A549 (cell line): ENCODE results near the gene WFIKKN1. TPM values are rescaled to one million over a fixed set of nuclear protein-coding genes. Genes with fewer than 3 reads are reported as not detected.

ENCODE experiments used
- ATAC-seq, 2 experiments: fragments of 200-7000 bp in 1 of 2; fragments of >200 bp in 1 of 2; cut with Nextera tagmentation in 1 of 2; cut with Tn5 transposase in 1 of 2; 3 replicates each; pipeline versions ENCODE4 v1.8.0 to v1.9.1; 2018 to 2020; ENCODE audit warnings: mild to moderate bottlenecking in 1 of 2, moderate library complexity in 1 of 2
- CTCF ChIA-PET: fragments of 300-600 bp; sonication (Branson Sonifier 250); formaldehyde crosslinking; extraction: SDS; loops from one replicate; lab custom pipeline; 2021; ENCODE audit warnings: antibody characterized with exemption, inconsistent platforms; lab: Yijun Ruan, JAX
- POLR2A ChIA-PET: fragments of 350-600 bp; formaldehyde crosslinking; extraction: SDS; loops from one replicate; lab custom pipeline; 2021; ENCODE audit warnings: antibody characterized with exemption, inconsistent platforms; lab: Yijun Ruan, JAX
- DNase-seq, 2 experiments: peaks; one replicate each; pipeline versions ENCODE4 v3.0.0 to v3.0.0-alpha.2; 2011 to 2016; ENCODE audit warnings: low read depth in 1 of 2, low spot score in 1 of 2
- FAIRE-seq: peaks from 2 replicates; lab custom pipeline; 2011; peaks lifted over from hg19 to GRCh38; lab: Jason Lieb, UNC
- H3K27ac ChIP-seq, 2 experiments: fragments of >200 bp; sonication (Bioruptor Twin); formaldehyde crosslinking; 3 replicates each; pipeline ENCODE4 v1.5.1; 2016 to 2017
- H3K4me1 ChIP-seq: fragments of >200 bp; sonication (Bioruptor Twin); formaldehyde crosslinking; 3 replicates; pipeline ENCODE4 v1.6.1; 2016
- H3K4me2 ChIP-seq: fragments of >200 bp; sonication (Bioruptor Twin); formaldehyde crosslinking; 3 replicates; pipeline ENCODE4 v1.6.1; 2016
- H3K4me3 ChIP-seq: fragments of >200 bp; sonication (Bioruptor Twin); formaldehyde crosslinking; 3 replicates; pipeline ENCODE4 v1.5.1; 2016
- H3K9me3 ChIP-seq: fragments of >200 bp; sonication (Bioruptor Twin); formaldehyde crosslinking; 3 replicates; pipeline ENCODE4 v1.6.1; 2016
- ATOH8 ChIP-seq: fragments of 250-450 bp; sonication (Bioruptor Pico); IDR thresholded peaks from 2 replicates; pipeline ENCODE4 v1.5.0; 2020; ENCODE audit warnings: low read depth, mild to moderate bottlenecking, moderate library complexity
- BHLHE40 ChIP-seq: IDR thresholded peaks from 2 replicates; pipeline ENCODE4 v1.6.1; 2012; ENCODE audit warnings: low read depth, low read length, inconsistent platforms
- CBX8 ChIP-seq: fragments of 200-600 bp; sonication (generic); IDR thresholded peaks from 2 replicates; pipeline ENCODE4 v1.6.1; 2016
- CTCF ChIP-seq: fragments of >200 bp; sonication (Bioruptor Twin); formaldehyde crosslinking; IDR thresholded peaks from 3 replicates; pipeline ENCODE4 v1.5.1; 2016
- ESRRA ChIP-seq: fragments of 150-350 bp; IDR thresholded peaks from 2 replicates; pipeline ENCODE4 v1.6.1; 2014; ENCODE audit warnings: mild to moderate bottlenecking, low read length, borderline replicate concordance
- FOSB ChIP-seq: fragments of 250-450 bp; sonication (Bioruptor Pico); IDR thresholded peaks from 2 replicates; pipeline ENCODE4 v1.5.0; 2020; ENCODE audit warnings: mild to moderate bottlenecking, moderate library complexity
- JUN ChIP-seq, 2 experiments: fragments of >200 bp; sonication (Bioruptor Twin); formaldehyde crosslinking; IDR thresholded peaks; 2 replicates in 1 of 2; 3 replicates in 1 of 2; pipeline ENCODE4 v1.6.1; 2016 to 2017
- JUNB ChIP-seq: fragments of >200 bp; sonication (Bioruptor Twin); formaldehyde crosslinking; IDR thresholded peaks from 2 replicates; pipeline ENCODE4 v1.6.1; 2016
- KDM1A ChIP-seq: fragments of 200-600 bp; sonication (generic); IDR thresholded peaks from 2 replicates; pipeline ENCODE4 v1.6.1; 2016; ENCODE audit warnings: low read depth, mild to moderate bottlenecking
- MAFK ChIP-seq: fragments of 450-650 bp; IDR thresholded peaks from 2 replicates; pipeline ENCODE4 v1.6.1; 2014; ENCODE audit not compliant: partially characterized antibody
- MAZ ChIP-seq: fragments of 150-350 bp; IDR thresholded peaks from 2 replicates; pipeline ENCODE4 v1.6.1; 2014; ENCODE audit warnings: antibody characterized with exemption, low read depth, low read length, borderline replicate concordance
- MYC ChIP-seq: IDR thresholded peaks from 2 replicates; pipeline ENCODE4 v1.6.1; 2012; ENCODE audit warnings: mild to moderate bottlenecking, inconsistent platforms, low read length, improper control_type of control experiment, borderline replicate concordance
- POLR2AphosphoS2 ChIP-seq: conservative IDR thresholded peaks from 2 replicates; pipeline ENCODE4 v1.6.1; 2012; ENCODE audit warnings: low read length, improper control_type of control experiment, inconsistent platforms
- RAD21 ChIP-seq, 2 experiments: fragments of >200 bp in 1 of 2; sonication (Bioruptor Twin) in 1 of 2; formaldehyde crosslinking in 1 of 2; IDR thresholded peaks in 1 of 2; conservative IDR thresholded peaks in 1 of 2; 2 replicates in 1 of 2; 3 replicates in 1 of 2; pipeline ENCODE4 v1.6.1; 2012 to 2018; ENCODE audit warnings: inconsistent platforms in 1 of 2
- RARB ChIP-seq: fragments of 250-450 bp; sonication (Bioruptor Pico); IDR thresholded peaks from 2 replicates; pipeline ENCODE4 v1.8.0; 2021; ENCODE audit warnings: mild to moderate bottlenecking, moderate library complexity
- RCOR1 ChIP-seq: fragments of 150-350 bp; IDR thresholded peaks from 2 replicates; pipeline ENCODE4 v1.6.1; 2014; ENCODE audit warnings: antibody characterized with exemption, low read length, low read depth
- RNF2 ChIP-seq: fragments of 200-600 bp; sonication (generic); IDR thresholded peaks from 2 replicates; pipeline ENCODE4 v1.6.1; 2016; ENCODE audit warnings: low read depth, mild to moderate bottlenecking, antibody characterized with exemption, moderate library complexity, borderline replicate concordance
- SREBF2 ChIP-seq: fragments of 450-650 bp; IDR thresholded peaks from 2 replicates; pipeline ENCODE4 v1.6.1; 2014; ENCODE audit warnings: mild to moderate bottlenecking, moderate library complexity
- ZNF302 ChIP-seq: fragments of 250-450 bp; sonication (Bioruptor Pico); IDR thresholded peaks from 2 replicates; pipeline ENCODE4 v1.9.0; 2021; ENCODE audit warnings: inconsistent platforms, mild to moderate bottlenecking, moderate library complexity
- WGBS: methylation state at CpG from one replicate; pipeline ENCODE4 v1.1.6; 2017; ENCODE audit errors: missing lambda C conversion rate; 5-methylcytosine and 5-hydroxymethylcytosine counted together
- polyA plus RNA-seq, 4 experiments: library from polyadenylated mRNA; depleted of rRNA in 3 of 4; stranded (reverse); fragments of >200 nt; fragmentation: RNase III in 1 of 4; extraction: RNeasy Plus Mini Kit Qiagen cat#74134 plus additional on column Dnase treatment in 1 of 4; gene quantifications; 2 replicates in 3 of 4; 3 replicates in 1 of 4; pipeline ENCODE4 v1.2.3, GENCODE V29; 2011 to 2017
- TF ChIP-seq, protein P1 (sequence below): fragments of >200 bp; sonication (Bioruptor Twin); formaldehyde crosslinking; IDR thresholded peaks from 2 replicates; pipeline ENCODE4 v1.6.1; 2016

Gene WFIKKN1
- polyA plus RNA-seq, 2 of the 4 experiments (the other 2 are of a cell fraction), result 0.05 to 0.23 TPM

DNA sequence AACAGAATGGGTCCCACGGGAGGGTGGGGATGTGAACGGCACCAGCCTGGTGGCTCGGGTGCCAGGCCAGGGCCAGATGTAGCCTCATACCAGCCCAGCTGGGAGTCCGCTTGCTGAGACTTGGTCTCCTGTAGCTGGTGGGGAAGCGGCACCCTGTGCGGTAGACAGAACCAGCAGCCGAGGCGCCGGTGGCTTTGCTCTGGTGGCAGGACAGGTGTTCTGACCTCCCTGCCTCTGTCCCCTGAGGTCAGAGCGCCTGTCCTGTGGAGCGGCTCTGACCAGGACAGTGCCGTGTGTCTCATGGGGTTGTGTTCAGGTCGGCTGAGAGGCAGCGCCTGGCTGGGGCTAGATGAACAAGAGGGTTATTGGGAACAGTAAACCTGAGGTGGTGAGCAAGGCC is 20.8 kb upstream of the WFIKKN1 start:
- ATAC-seq, result peak in 1 of 2 experiments; percentile 44; a peak in 3 of 6 replicates
- WGBS, result 86% methylated on average over 12 of the region's 14 CpGs
- H3K4me1 ChIP-seq, result no peaks in the 10 kb centered on the region
- no peak overlapping the region for H3K27ac ChIP-seq
- peaks cover 10% of the 10 kb centered on the region for H3K9me3 ChIP-seq
- TF ChIP-seq JUN (IDR thresholded peaks at IDR 0.05) (no peak), POLR2AphosphoS2 (no peak)
- TF ChIP-seq, protein P1, sequence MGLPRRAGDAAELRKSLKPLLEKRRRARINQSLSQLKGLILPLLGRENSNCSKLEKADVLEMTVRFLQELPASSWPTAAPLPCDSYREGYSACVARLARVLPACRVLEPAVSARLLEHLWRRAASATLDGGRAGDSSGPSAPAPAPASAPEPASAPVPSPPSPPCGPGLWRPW, result no peak
- DNase-seq, result no peak
- H3K4me2 ChIP-seq, result no peak overlapping the region
- CTCF ChIA-PET, result interaction anchor here (0.7 to 1.2 kb wide), 4 partner anchors 9 to 20 kb away, joined by 3 read pairs; partner anchors contain the start of gene RAB40C
- H3K4me3 ChIP-seq, result no peak overlapping the region
- no peak for FAIRE-seq
- POLR2A ChIA-PET, result no interaction called here

DNA sequence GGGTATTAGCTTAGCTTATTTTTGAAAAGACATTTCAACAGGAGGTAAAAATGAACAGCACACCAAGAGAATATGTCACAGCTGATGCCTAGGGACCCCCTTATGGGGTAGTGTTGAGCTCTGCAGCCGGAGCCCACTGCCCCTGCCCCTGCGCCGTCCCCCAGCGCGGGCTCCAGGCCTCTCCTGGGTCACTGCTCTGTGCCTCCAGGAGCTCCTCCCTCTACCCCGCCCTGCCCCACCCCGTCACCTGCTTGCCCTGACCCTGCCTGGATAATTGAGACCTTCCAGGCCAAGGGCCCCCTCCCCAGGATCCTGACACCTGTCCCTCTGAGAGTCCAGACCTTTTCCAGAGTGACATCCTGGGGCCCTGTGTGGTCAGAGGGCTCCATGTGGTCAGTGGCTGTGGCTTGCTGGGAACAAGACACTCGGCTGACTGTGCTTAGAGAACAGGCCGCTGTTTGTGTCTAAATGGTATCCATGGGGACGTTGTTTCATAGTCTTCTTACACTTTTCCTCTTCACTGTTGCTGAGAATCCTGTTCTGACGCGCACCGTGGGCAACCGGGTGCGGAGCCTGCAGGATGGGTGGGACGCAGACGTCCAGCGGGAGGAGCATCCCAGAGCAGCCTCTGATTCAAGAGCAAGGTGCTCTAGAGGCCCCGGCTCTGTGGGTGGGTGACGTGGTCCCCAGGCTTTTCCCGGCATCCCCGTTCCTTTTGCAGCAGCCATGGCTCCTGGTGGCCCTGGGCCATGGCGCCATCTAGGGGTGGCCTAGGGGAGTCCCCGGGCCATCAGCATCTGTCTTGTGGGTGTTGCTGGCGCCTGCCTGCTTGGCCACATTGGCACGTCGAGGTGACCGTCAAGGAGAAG is 20.0 kb upstream of the WFIKKN1 start:
- Histone ChIP-seq H3K4me1 (no peaks in the 10 kb centered on the region), H3K9me3 (peaks cover 2% of the 10 kb centered on the region; the same call in 1 of the 3 replicates), H3K27ac (no peak overlapping the region), H3K4me3 (no peak overlapping the region), H3K4me2 (no peak overlapping the region)
- ChIA-PET POLR2A (interaction anchor here (0.6 kb wide), 1 partner anchor 224 kb away, joined by 5 read pairs; no protein-coding TSS in a partner anchor), CTCF (interaction anchor here (0.7 to 1.2 kb wide), 3 partner anchors 10 to 11 kb away, joined by 3 read pairs; no protein-coding TSS in a partner anchor)
- FAIRE-seq (no peak), ATAC-seq (peak; percentile 54 to 85; a peak in 3 of 6 replicates), DNase-seq (no peak)
- 91% methylated on average over 20 of the region's 28 CpGs for WGBS
- TF ChIP-seq MAZ (no peak), CTCF (peak; percentile 26; the same call in 2 of the 3 replicates), RAD21 (conservative IDR thresholded peaks at IDR 0.05 in 1 of 2, IDR thresholded peaks at IDR 0.05 in 1 of 2) (peak in 1 of 2 experiments; percentile 39; a peak in 1 of 5 replicates)

DNA sequence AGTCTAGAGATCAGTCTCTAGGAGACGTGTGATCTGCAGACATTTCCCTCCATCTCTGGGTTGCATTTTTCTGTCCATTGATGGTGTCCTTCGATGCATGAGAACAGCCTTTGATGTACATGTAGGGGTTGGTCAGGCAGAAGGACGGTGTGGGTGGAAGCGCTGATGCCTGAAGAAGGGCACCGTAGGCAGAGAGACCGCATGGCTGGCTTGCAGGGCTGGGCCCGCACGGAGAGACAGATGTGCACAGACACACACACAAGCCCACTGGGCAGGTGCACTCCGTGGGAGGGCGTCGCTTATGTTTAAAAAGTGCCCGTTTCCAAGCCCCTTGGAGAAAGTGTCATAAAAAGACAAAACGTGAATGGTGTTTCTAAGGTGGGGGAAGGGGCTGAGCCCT is 15.7 kb upstream of the WFIKKN1 start:
- ChIA-PET CTCF (no interaction called here), POLR2A (no interaction called here)
- TF ChIP-seq KDM1A (no peak), BHLHE40 (no peak), CTCF (no peak), RARB (no peak), ATOH8 (no peak), RCOR1 (no peak), SREBF2 (no peak), MYC (no peak), FOSB (no peak), RNF2 (no peak), ZNF302 (no peak), CBX8 (no peak), MAFK (no peak), ESRRA (no peak), JUNB (no peak)
- no peaks in the 10 kb centered on the region for H3K4me1 ChIP-seq
- 93% methylated on average over 13 of the region's 13 CpGs for WGBS
- DNase-seq (no peak), ATAC-seq (no peak), FAIRE-seq (no peak)
- H3K4me2 ChIP-seq, result no peak overlapping the region
- H3K27ac ChIP-seq, result no peak overlapping the region
- no peak overlapping the region for H3K4me3 ChIP-seq
- no peaks in the 10 kb centered on the region for H3K9me3 ChIP-seq
